Body of pancreas (tissue), 4 donors: ENCODE data around the gene ISCA1.

Experiments used
- POLR2A ChIP-seq, 3 donors: fragments of 450-650 bp; IDR thresholded peaks; one replicate each; pipeline ENCODE4 v1.6.1; 2016; ENCODE audit warnings: antibody characterized with exemption in 3 of 3, mild to moderate bottlenecking in 2 of 3
- TF ChIP-seq, protein P1 (sequence below), 7 experiments: fragments of 450-650 bp in 4 of 7; fragments of 200-600 bp in 3 of 7; sonication (generic) in 3 of 7; IDR thresholded peaks; one replicate each; pipeline ENCODE4 v1.5.1; 2016 to 2019; ENCODE audit warnings: antibody characterized with exemption in 7 of 7

DNA sequence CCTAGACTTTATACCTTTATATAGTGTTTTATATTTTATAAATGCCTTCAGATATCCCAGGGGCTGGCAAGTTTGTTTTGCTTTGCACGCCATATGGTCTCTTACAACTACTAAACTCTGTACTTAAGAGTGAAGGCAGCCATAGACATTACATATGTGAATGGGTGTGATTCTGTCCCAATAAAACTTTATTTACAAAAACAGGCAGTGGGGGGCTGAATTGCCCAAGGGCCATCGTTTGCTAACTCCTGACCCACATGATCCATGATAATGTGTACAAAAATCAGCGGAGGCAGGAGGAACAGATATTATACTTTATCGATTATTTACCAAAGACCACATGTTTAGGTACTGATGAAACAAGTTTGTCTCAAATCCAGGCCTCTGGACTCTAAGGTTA is 35.8 kb upstream of the ISCA1 start:
- TF ChIP-seq, protein P1, sequence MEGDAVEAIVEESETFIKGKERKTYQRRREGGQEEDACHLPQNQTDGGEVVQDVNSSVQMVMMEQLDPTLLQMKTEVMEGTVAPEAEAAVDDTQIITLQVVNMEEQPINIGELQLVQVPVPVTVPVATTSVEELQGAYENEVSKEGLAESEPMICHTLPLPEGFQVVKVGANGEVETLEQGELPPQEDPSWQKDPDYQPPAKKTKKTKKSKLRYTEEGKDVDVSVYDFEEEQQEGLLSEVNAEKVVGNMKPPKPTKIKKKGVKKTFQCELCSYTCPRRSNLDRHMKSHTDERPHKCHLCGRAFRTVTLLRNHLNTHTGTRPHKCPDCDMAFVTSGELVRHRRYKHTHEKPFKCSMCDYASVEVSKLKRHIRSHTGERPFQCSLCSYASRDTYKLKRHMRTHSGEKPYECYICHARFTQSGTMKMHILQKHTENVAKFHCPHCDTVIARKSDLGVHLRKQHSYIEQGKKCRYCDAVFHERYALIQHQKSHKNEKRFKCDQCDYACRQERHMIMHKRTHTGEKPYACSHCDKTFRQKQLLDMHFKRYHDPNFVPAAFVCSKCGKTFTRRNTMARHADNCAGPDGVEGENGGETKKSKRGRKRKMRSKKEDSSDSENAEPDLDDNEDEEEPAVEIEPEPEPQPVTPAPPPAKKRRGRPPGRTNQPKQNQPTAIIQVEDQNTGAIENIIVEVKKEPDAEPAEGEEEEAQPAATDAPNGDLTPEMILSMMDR (IDR thresholded peaks at IDR 0.05), result no peak
- no peak for TF ChIP-seq POLR2A (IDR thresholded peaks at IDR 0.05)
